Activated naive CD8-positive, alpha-beta T cell treated with anti-CD3 and anti-CD28 coated beads, Interleukin-2, amount 50 U/mL, for 24 hours (primary cell): ENCODE results near the gene HIGD1A.
A peak's percentile ranks its signal among the peaks of the same experiment; 100 is the strongest.

Experiments
- ATAC-seq: fragments of 150-1000 bp; cut with Tn5 transposase; one replicate; pipeline ENCODE4 v1.10.0; 2021
- DNase-seq: peaks from one replicate; pipeline ENCODE4 v3.0.0; 2021
- H3K27ac Mint-ChIP-seq: one replicate; pipeline ENCODE4 v1.8.0; 2021; ENCODE audit warnings: mild to moderate bottlenecking, mixed read lengths
- H3K27me3 Mint-ChIP-seq: one replicate; pipeline ENCODE4 v1.8.0; 2021; ENCODE audit warnings: mixed read lengths
- H3K36me3 Mint-ChIP-seq: one replicate; pipeline ENCODE4 v1.8.0; 2021; ENCODE audit warnings: low read depth, mixed read lengths
- H3K4me1 Mint-ChIP-seq: one replicate; pipeline ENCODE4 v1.8.0; 2021; ENCODE audit warnings: mixed read lengths
- H3K4me3 Mint-ChIP-seq: one replicate; pipeline ENCODE4 v1.8.0; 2021; ENCODE audit warnings: mild to moderate bottlenecking, moderate library complexity, mixed read lengths
- H3K9me3 Mint-ChIP-seq: one replicate; pipeline ENCODE4 v1.8.0; 2021; ENCODE audit warnings: mixed read lengths

Gene HIGD1A

GRCh38 chr3:42838571-42838970 is 34.3 kb upstream of the HIGD1A start:
- H3K4me3 Mint-ChIP-seq, result no peak overlapping the region
- no peaks in the 10 kb centered on the region for H3K36me3 Mint-ChIP-seq
- peaks cover 2% of the 10 kb centered on the region for H3K27me3 Mint-ChIP-seq
- H3K4me1 Mint-ChIP-seq, result no peaks in the 10 kb centered on the region
- no peaks in the 10 kb centered on the region for H3K9me3 Mint-ChIP-seq
- DNase-seq, result no peak
- H3K27ac Mint-ChIP-seq, result no peak overlapping the region
- no peak for ATAC-seq

GRCh38 chr3:42836150-42837123 is 32.1 kb upstream of the HIGD1A start:
- Mint-ChIP-seq H3K36me3 (no peaks in the 10 kb centered on the region), H3K4me3 (no peak overlapping the region), H3K27ac (no peak overlapping the region), H3K4me1 (no peaks in the 10 kb centered on the region), H3K27me3 (peaks cover 2% of the 10 kb centered on the region), H3K9me3 (no peaks in the 10 kb centered on the region)
- ATAC-seq (no peak), DNase-seq (no peak)

GRCh38 chr3:42831321-42831713 is 27.0 kb upstream of the HIGD1A start:
- Mint-ChIP-seq H3K27ac (no peak overlapping the region), H3K27me3 (peaks cover 3% of the 10 kb centered on the region), H3K9me3 (no peaks in the 10 kb centered on the region), H3K4me1 (no peaks in the 10 kb centered on the region), H3K4me3 (no peak overlapping the region), H3K36me3 (no peaks in the 10 kb centered on the region)
- DNase-seq (peak; percentile 87), ATAC-seq (peak; percentile 49)

- peaks cover 3% of the 10 kb centered on the region for H3K27me3 Mint-ChIP-seq
- no peak for ATAC-seq
- H3K36me3 Mint-ChIP-seq, result no peaks in the 10 kb centered on the region
- DNase-seq, result no peak
- no peaks in the 10 kb centered on the region for H3K4me1 Mint-ChIP-seq
- H3K4me3 Mint-ChIP-seq, result no peak overlapping the region
- no peaks in the 10 kb centered on the region for H3K9me3 Mint-ChIP-seq
- H3K27ac Mint-ChIP-seq, result no peak overlapping the region
These were observed 26.4 kb upstream of the HIGD1A start for GRCh38 chr3:42830437-42831320.

- Mint-ChIP-seq H3K9me3 (no peaks in the 10 kb centered on the region), H3K27me3 (peaks cover 3% of the 10 kb centered on the region), H3K4me1 (no peaks in the 10 kb centered on the region), H3K4me3 (no peak overlapping the region), H3K36me3 (no peaks in the 10 kb centered on the region), H3K27ac (no peak overlapping the region)
- DNase-seq (no peak), ATAC-seq (no peak)
These were observed 25.5 kb upstream of the HIGD1A start for GRCh38 chr3:42829628-42830436.

- H3K27ac Mint-ChIP-seq, result no peak overlapping the region
- peaks cover 3% of the 10 kb centered on the region for H3K27me3 Mint-ChIP-seq
- H3K9me3 Mint-ChIP-seq, result no peaks in the 10 kb centered on the region
- ATAC-seq (no peak), DNase-seq (no peak)
- H3K4me3 Mint-ChIP-seq, result no peak overlapping the region
- no peaks in the 10 kb centered on the region for H3K36me3 Mint-ChIP-seq
- no peaks in the 10 kb centered on the region for H3K4me1 Mint-ChIP-seq
These were observed 24.9 kb upstream of the HIGD1A start for GRCh38 chr3:42829083-42829627.

GRCh38 chr3:42827654-42828053 is 23.4 kb upstream of the HIGD1A start:
- Mint-ChIP-seq H3K27me3 (peaks cover 2% of the 10 kb centered on the region), H3K27ac (no peak overlapping the region), H3K4me3 (no peak overlapping the region), H3K9me3 (no peaks in the 10 kb centered on the region), H3K36me3 (no peaks in the 10 kb centered on the region), H3K4me1 (no peaks in the 10 kb centered on the region)
- ATAC-seq (no peak), DNase-seq (no peak)

- Mint-ChIP-seq H3K27me3 (peaks cover 2% of the 10 kb centered on the region), H3K9me3 (no peaks in the 10 kb centered on the region), H3K36me3 (no peaks in the 10 kb centered on the region), H3K4me3 (no peak overlapping the region), H3K27ac (no peak overlapping the region), H3K4me1 (no peaks in the 10 kb centered on the region)
- ATAC-seq (no peak), DNase-seq (no peak)
These were observed 22.7 kb upstream of the HIGD1A start for GRCh38 chr3:42827023-42827422.

GRCh38 chr3:42826141-42826540 is 21.9 kb upstream of the HIGD1A start:
- Mint-ChIP-seq H3K4me3 (no peak overlapping the region), H3K4me1 (no peaks in the 10 kb centered on the region), H3K27ac (no peak overlapping the region), H3K27me3 (peaks cover 2% of the 10 kb centered on the region), H3K36me3 (no peaks in the 10 kb centered on the region), H3K9me3 (no peaks in the 10 kb centered on the region)
- no peak for DNase-seq
- ATAC-seq, result no peak

GRCh38 chr3:42823351-42823750 is 19.1 kb upstream of the HIGD1A start:
- Mint-ChIP-seq H3K27me3 (peaks cover 2% of the 10 kb centered on the region), H3K36me3 (no peaks in the 10 kb centered on the region), H3K27ac (no peak overlapping the region), H3K4me3 (no peak overlapping the region), H3K9me3 (no peaks in the 10 kb centered on the region), H3K4me1 (no peaks in the 10 kb centered on the region)
- ATAC-seq (no peak), DNase-seq (no peak)

GRCh38 chr3:42822828-42823227 is 18.5 kb upstream of the HIGD1A start:
- Mint-ChIP-seq H3K9me3 (no peaks in the 10 kb centered on the region), H3K4me1 (no peaks in the 10 kb centered on the region), H3K36me3 (no peaks in the 10 kb centered on the region), H3K27ac (no peak overlapping the region), H3K27me3 (peaks cover 2% of the 10 kb centered on the region), H3K4me3 (no peak overlapping the region)
- ATAC-seq (no peak), DNase-seq (no peak)

- Mint-ChIP-seq H3K27me3 (no peaks in the 10 kb centered on the region), H3K4me3 (no peak overlapping the region), H3K27ac (no peak overlapping the region), H3K36me3 (no peaks in the 10 kb centered on the region), H3K9me3 (no peaks in the 10 kb centered on the region), H3K4me1 (no peaks in the 10 kb centered on the region)
- DNase-seq (no peak), ATAC-seq (no peak)
These were observed 16.4 kb upstream of the HIGD1A start for GRCh38 chr3:42820746-42821051.

- Mint-ChIP-seq H3K4me1 (no peaks in the 10 kb centered on the region), H3K27me3 (no peaks in the 10 kb centered on the region), H3K36me3 (no peaks in the 10 kb centered on the region), H3K27ac (no peak overlapping the region), H3K4me3 (no peak overlapping the region), H3K9me3 (no peaks in the 10 kb centered on the region)
- ATAC-seq (no peak), DNase-seq (no peak)
These were observed 15.2 kb upstream of the HIGD1A start for GRCh38 chr3:42819351-42819965.

- Mint-ChIP-seq H3K9me3 (no peaks in the 10 kb centered on the region), H3K36me3 (no peaks in the 10 kb centered on the region), H3K4me3 (no peak overlapping the region), H3K27ac (no peak overlapping the region), H3K27me3 (no peaks in the 10 kb centered on the region), H3K4me1 (no peaks in the 10 kb centered on the region)
- DNase-seq, result no peak
- ATAC-seq, result no peak
These were observed 11.5 kb upstream of the HIGD1A start for GRCh38 chr3:42815826-42816225.
